Activated T-cell treated with anti-CD3 and anti-CD28 coated beads, Interleukin-2, amount 50 U/mL, for 72 hours (primary cell): ENCODE data around the gene KCNQ2. TPM values are rescaled to one million over a fixed set of nuclear protein-coding genes. Genes with fewer than 3 reads are reported as not detected.

ENCODE experiments used
- ATAC-seq, 2 donors: fragments of 150-1000 bp; cut with Tn5 transposase; replicated peaks in 1 of 2; 2 replicates each; pipeline ENCODE4 v1.10.0; 2021; ENCODE audit warnings: moderate library complexity in 2 of 2, mild to moderate bottlenecking in 1 of 2
- DNase-seq, 2 donors: peaks; one replicate each; pipeline ENCODE4 v3.0.0; 2021 to 2022; ENCODE audit warnings: mixed read lengths in 1 of 2
- H3K27ac Mint-ChIP-seq: one replicate; pipeline ENCODE4 v1.8.0; 2022; ENCODE audit warnings: mild to moderate bottlenecking, moderate library complexity, mixed read lengths
- H3K27me3 Mint-ChIP-seq: one replicate; pipeline ENCODE4 v1.8.0; 2022; ENCODE audit warnings: low read depth, mixed read lengths
- H3K36me3 Mint-ChIP-seq, 2 donors: one replicate each; pipeline ENCODE4 v1.8.0; 2022; ENCODE audit warnings: mixed read lengths in 2 of 2, mild to moderate bottlenecking in 1 of 2; ENCODE audit not compliant: insufficient read depth in 2 of 2
- H3K4me1 Mint-ChIP-seq: one replicate; pipeline ENCODE4 v1.8.0; 2022; ENCODE audit warnings: low read depth, mixed read lengths
- H3K4me3 Mint-ChIP-seq, 2 donors: one replicate each; pipeline ENCODE4 v1.8.0; 2022; ENCODE audit warnings: mild to moderate bottlenecking in 2 of 2, mixed read lengths in 2 of 2, moderate library complexity in 2 of 2
- H3K9me3 Mint-ChIP-seq, 2 donors: one replicate each; pipeline ENCODE4 v1.8.0; 2022; ENCODE audit warnings: mixed read lengths in 2 of 2
- total RNA-seq, 2 donors: library from RNA; stranded (reverse); gene quantifications; one replicate each; pipeline ENCODE4 v1.2.3, GENCODE V29; 2022

Gene KCNQ2
- total RNA-seq, 2 donors from 2014 or later: 0.44 to 0.65 TPM

DNA sequence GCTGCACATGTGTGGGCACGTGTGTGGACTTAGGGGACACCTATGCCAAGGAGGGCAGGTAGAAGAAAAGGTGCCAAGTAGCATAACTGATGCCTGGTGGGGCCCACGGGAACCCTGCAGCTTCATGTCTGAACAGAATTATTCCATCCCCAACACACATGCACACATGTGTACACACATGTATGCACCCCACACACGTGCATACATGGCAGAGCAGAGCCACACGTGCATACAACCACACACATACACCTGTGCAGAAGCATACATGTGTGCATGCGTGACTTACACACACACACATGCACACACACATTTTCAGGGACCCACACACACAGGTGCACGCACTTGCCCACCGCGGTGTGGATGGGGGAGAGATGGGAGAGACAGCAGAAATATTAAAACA is 59.6 kb downstream of the KCNQ2 start:
- no peak overlapping the region for H3K27ac Mint-ChIP-seq
- DNase-seq (no peak), ATAC-seq (no peak)
- H3K9me3 Mint-ChIP-seq: peaks cover 0 to 3% of the 10 kb centered on the region in 2 donors
- H3K27me3 Mint-ChIP-seq: no peaks in the 10 kb centered on the region
- H3K36me3 Mint-ChIP-seq: no peaks in the 10 kb centered on the region
- H3K4me3 Mint-ChIP-seq: no peak overlapping the region
- H3K4me1 Mint-ChIP-seq: no peaks in the 10 kb centered on the region

- no peak overlapping the region for H3K27ac Mint-ChIP-seq
- no peaks in the 10 kb centered on the region for H3K27me3 Mint-ChIP-seq
- H3K9me3 Mint-ChIP-seq: peaks cover 0 to 3% of the 10 kb centered on the region in 2 donors
- no peaks in the 10 kb centered on the region for H3K4me1 Mint-ChIP-seq
- H3K36me3 Mint-ChIP-seq: no peaks in the 10 kb centered on the region
- DNase-seq (no peak), ATAC-seq (no peak)
- H3K4me3 Mint-ChIP-seq: no peak overlapping the region
Observed at GRCh38 chr20:63411898-63412631, 60.4 kb downstream of the KCNQ2 start.

DNA sequence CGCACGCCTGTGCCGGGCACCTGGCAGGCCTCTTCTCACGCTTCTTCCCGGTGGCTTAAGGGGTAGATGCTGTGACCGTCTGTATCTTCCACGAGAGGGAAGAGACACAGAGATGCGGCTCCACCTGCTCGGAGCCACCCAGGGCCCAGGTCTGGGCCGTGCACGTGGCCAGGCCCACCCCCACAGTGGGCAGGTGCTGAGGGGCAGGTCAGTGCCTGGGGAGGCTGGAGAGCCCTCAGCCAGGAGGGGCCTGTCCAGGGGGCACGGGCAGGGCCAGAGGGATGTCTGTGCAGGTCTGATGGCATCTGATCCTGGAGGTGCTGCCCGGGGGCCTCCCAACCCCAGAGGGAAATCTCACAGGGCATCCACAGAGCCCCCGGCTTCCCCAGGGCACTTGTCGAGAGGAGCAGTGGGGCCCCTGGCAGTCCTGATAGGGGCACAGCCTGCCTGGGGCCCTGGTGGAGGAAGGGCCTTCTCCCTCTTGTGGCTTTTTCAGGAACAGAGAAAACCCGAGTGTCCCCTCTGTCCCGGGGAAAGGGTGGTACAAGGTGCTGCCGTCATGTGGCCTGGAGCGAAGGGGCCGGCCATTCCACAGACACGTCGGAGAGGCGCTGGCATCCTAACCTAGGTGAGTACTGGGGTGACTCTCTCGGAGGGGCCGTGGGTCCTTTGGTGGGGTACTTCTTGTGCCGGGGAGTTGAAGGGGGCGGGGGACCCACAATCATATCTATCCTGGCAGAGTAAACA is 61.1 kb downstream of the KCNQ2 start:
- Mint-ChIP-seq H3K27ac (no peak overlapping the region), H3K27me3 (no peaks in the 10 kb centered on the region), H3K4me1 (no peaks in the 10 kb centered on the region), H3K4me3 (no peak overlapping the region), H3K9me3 (peaks cover 0 to 3% of the 10 kb centered on the region in 2 donors), H3K36me3 (no peaks in the 10 kb centered on the region)
- ATAC-seq (no peak), DNase-seq (no peak)

DNA sequence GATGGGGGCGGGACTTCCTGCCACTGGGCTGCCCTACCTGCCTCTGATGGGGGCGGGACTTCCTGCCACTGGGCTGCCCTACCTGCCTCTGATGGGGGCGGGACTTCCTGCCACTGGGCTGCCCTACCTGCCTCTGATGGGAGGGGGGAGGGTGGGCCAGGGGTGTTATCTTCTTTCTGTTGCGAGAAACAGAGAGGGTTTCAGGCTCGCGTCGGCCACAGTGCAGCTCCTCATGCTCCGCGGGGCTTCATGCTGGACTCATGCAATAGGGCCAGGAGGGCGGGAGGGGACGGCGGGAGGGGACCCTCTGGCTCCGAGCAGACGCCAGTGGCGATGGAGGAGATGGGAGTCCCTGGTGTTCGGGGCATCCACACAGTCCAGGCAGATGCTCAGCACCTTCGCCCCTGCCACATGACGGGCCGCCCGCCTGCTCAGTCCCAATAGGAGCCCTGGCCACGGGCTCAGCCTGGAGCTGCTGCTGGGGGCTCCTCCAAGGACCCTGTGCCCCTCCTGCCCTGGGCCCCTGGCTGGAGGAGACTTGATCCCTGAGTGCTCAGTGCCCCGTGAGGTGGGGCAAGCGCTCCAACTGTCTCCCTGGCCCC is 62.5 kb downstream of the KCNQ2 start:
- Mint-ChIP-seq H3K27ac (no peak overlapping the region), H3K9me3 (peaks cover 0 to 3% of the 10 kb centered on the region in 2 donors), H3K4me3 (no peak overlapping the region), H3K36me3 (no peaks in the 10 kb centered on the region), H3K27me3 (no peaks in the 10 kb centered on the region), H3K4me1 (no peaks in the 10 kb centered on the region)
- DNase-seq: no peak
- no peak for ATAC-seq

DNA sequence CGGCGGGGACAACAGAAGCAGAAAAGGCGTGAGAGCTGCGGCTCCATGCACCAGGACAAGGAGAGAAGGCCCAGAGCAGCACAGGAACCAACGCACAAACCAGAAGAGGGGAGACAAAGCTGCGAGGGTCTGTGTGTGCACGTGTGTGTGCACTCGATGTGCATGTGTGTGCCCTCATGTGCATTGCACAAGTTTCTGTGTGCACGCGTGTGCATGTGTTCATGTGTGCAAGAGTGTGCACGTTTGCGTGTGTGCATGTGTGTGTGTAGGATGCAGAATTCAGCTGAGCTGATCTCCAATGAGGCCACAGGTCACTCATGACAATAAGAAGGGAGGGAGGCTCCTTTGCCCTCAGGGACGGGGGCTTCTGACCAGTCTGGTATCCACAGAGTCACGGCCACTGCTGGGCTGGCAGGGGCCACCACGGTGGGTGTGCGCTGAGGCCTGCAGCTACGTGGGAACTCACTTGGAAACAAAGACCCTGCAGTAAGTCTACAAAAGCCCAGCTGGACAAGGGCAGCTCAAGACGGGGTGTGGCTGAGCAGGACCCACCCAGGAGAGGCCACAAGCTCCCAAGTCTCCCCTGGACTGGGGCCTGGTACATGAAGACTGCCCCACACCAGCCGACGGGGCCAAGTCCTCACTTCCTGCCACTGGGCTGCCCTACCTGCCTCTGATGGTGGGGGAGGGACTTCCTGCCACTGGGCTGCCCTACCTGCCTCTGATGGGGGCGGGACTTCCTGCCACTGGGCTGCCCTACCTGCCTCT is 63.2 kb downstream of the KCNQ2 start:
- ATAC-seq (no peak), DNase-seq (no peak)
- no peak overlapping the region for H3K4me3 Mint-ChIP-seq
- H3K27me3 Mint-ChIP-seq: no peaks in the 10 kb centered on the region
- H3K4me1 Mint-ChIP-seq: no peaks in the 10 kb centered on the region
- H3K9me3 Mint-ChIP-seq: peaks cover 0 to 3% of the 10 kb centered on the region in 2 donors
- no peaks in the 10 kb centered on the region for H3K36me3 Mint-ChIP-seq
- H3K27ac Mint-ChIP-seq: no peak overlapping the region

- H3K36me3 Mint-ChIP-seq: no peaks in the 10 kb centered on the region
- DNase-seq (no peak), ATAC-seq (no peak)
- no peak overlapping the region for H3K27ac Mint-ChIP-seq
- H3K9me3 Mint-ChIP-seq: peaks cover 0 to 3% of the 10 kb centered on the region in 2 donors
- H3K4me3 Mint-ChIP-seq: no peak overlapping the region
- H3K27me3 Mint-ChIP-seq: no peaks in the 10 kb centered on the region
- H3K4me1 Mint-ChIP-seq: no peaks in the 10 kb centered on the region
Observed at GRCh38 chr20:63408684-63409046, 63.8 kb downstream of the KCNQ2 start.

GRCh38 chr20:63407928-63408683 is 64.3 kb downstream of the KCNQ2 start:
- H3K27me3 Mint-ChIP-seq: no peaks in the 10 kb centered on the region
- H3K9me3 Mint-ChIP-seq: peaks cover 0 to 3% of the 10 kb centered on the region in 2 donors
- no peaks in the 10 kb centered on the region for H3K36me3 Mint-ChIP-seq
- H3K27ac Mint-ChIP-seq: no peak overlapping the region
- no peak for DNase-seq
- H3K4me3 Mint-ChIP-seq: no peak overlapping the region
- H3K4me1 Mint-ChIP-seq: no peaks in the 10 kb centered on the region
- no peak for ATAC-seq

GRCh38 chr20:63406617-63407245 is 65.7 kb downstream of the KCNQ2 start:
- no peak for DNase-seq
- Mint-ChIP-seq H3K36me3 (no peaks in the 10 kb centered on the region), H3K4me1 (no peaks in the 10 kb centered on the region), H3K9me3 (peaks cover 0 to 3% of the 10 kb centered on the region in 2 donors), H3K27me3 (no peaks in the 10 kb centered on the region), H3K4me3 (no peak overlapping the region), H3K27ac (no peak overlapping the region)
- no peak for ATAC-seq

GRCh38 chr20:63406011-63406410 is 66.4 kb downstream of the KCNQ2 start:
- ATAC-seq (no peak), DNase-seq (no peak)
- Mint-ChIP-seq H3K36me3 (no peaks in the 10 kb centered on the region), H3K4me3 (no peak overlapping the region), H3K27ac (no peak overlapping the region), H3K9me3 (peaks cover 0 to 3% of the 10 kb centered on the region in 2 donors), H3K27me3 (no peaks in the 10 kb centered on the region), H3K4me1 (no peaks in the 10 kb centered on the region)

DNA sequence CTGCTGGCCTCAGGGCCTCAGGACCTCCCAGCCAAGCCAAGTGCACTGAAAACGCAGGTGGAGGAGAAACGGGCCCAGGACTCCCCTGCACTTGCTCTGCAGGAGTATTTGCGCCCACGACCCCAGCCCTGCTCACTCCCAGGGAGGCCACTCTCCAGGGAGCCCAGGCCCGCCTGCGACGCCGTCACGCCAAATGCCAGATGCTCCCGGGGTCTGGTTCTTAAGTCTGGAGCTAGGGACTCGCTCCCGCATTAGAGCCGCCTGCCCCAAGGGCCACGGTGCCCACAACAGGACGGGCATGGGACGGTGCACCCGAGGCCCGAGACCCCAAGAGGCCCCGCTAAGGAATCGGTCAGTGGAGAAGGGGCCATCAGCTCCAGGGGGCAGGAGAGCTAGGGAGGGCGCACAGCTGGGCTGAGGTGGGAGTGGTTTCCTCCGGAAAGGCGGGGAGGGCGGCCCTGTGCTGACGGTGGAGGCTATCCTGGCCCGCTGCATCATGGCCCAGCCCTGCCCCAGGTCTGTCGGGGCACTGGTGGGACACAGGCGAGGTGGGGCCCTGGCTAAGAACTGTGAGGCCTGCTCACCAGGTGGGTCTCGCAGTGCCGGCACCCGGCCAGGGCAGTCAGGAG is 67.2 kb downstream of the KCNQ2 start:
- peaks cover 0 to 3% of the 10 kb centered on the region in 2 donors for H3K9me3 Mint-ChIP-seq
- H3K27ac Mint-ChIP-seq: no peak overlapping the region
- ATAC-seq (no peak), DNase-seq (no peak)
- H3K36me3 Mint-ChIP-seq: no peaks in the 10 kb centered on the region
- no peaks in the 10 kb centered on the region for H3K4me1 Mint-ChIP-seq
- no peak overlapping the region for H3K4me3 Mint-ChIP-seq
- H3K27me3 Mint-ChIP-seq: no peaks in the 10 kb centered on the region

DNA sequence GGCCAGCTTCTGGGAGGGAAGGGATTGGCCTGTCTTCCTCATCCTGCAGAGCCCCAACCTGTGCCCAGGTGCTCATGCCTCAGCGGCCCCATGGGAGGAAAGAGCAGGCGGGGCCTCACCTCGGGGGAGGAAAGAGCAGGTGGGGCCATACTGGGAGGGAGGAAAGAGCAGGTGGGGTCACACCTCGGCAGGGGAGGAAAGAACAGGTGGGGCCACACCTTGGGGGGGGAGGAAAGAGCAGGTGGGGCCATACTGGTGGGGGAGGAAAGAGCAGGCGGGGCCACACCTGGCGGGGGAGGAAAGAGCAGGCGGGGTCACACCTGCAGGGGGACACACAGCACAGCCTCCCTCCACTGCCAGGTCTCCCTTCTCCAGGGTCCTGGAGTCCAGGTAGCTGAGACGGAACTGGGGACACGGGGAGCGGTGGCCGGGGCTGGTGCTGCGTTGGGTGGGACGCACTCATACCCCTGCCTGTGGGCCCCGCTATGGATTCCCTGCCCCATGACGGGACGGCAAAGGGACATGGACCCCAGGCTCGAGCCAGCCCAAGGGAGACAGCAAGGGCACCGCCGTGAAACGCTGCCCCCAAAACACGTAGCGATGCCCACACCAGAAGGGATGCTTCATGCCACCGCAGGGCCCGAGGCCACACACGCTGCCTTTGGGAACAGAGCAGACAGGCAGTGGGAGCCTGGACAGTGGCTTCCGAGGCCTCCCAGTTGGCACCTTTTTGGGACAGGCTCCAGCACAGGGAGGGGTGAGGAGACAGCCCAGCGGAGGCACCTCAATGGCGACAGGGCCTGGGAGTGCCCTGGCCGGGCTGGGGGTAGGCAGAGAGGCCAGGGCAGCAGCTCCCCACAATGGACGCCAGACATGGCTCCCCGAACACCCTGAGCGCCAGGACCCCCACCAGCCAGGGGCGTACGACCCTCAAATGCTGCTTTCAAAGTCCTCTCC is 68.0 kb downstream of the KCNQ2 start:
- Mint-ChIP-seq H3K9me3 (peaks cover 0 to 3% of the 10 kb centered on the region in 2 donors), H3K27me3 (no peaks in the 10 kb centered on the region), H3K4me3 (no peak overlapping the region), H3K36me3 (no peaks in the 10 kb centered on the region), H3K4me1 (no peaks in the 10 kb centered on the region), H3K27ac (no peak overlapping the region)
- ATAC-seq: no peak
- no peak for DNase-seq
